Measurements from ENCODE around the gene XYLT1.

GRCh38 chr16:17316005-17316404 lies 154.8 kb downstream of the XYLT1 start:
- TF ChIP-seq TAF1 (IDR thresholded peaks at IDR 0.05; ENCODE audit: low read depth): no peak
- no peak for TF ChIP-seq EP300 (IDR thresholded peaks at IDR 0.05; ENCODE audit: borderline replicate concordance)
- TF ChIP-seq CEBPB (IDR thresholded peaks at IDR 0.05): no peak
- TF ChIP-seq RAD21 (IDR thresholded peaks at IDR 0.05; ENCODE audit: low read depth): no peak
- TF ChIP-seq ZBTB7A (IDR thresholded peaks at IDR 0.05; ENCODE audit: low read depth): no peak
- TF ChIP-seq YY1 (IDR thresholded peaks at IDR 0.05; ENCODE audit: low read depth): no peak
- TF ChIP-seq TEAD4 (IDR thresholded peaks at IDR 0.05): no peak
- TF ChIP-seq MAX (IDR thresholded peaks at IDR 0.05): no peak

Data from Ishikawa (cell line).